Mesenchymal stem cell (in vitro differentiated cells and primary cell): Measurements from ENCODE around the gene VN1R2. TPM values are rescaled to one million over a fixed set of nuclear protein-coding genes. Genes with fewer than 3 reads are reported as not detected.
"Not testable (repeated sequence)": the region's sequence is repeated elsewhere in the genome, so short reads cannot be mapped to it uniquely, and the experiment has no call there.

Experiments
- DNase-seq: peaks from one replicate; pipeline ENCODE4 v3.0.0-alpha.2; 2013
- H2AFZ ChIP-seq: one replicate; pipeline ENCODE4 v1.6.1; 2013; ENCODE audit warnings: low read depth, mild to moderate bottlenecking, control low read depth, inconsistent platforms, low read length, moderate library complexity
- H2AK5ac ChIP-seq: 2 replicates; pipeline ENCODE4 v1.6.1; 2013; ENCODE audit warnings: low read length, moderate library complexity, mild to moderate bottlenecking, inconsistent platforms; ENCODE audit not compliant: severe bottlenecking
- H2BK120ac ChIP-seq: one replicate; pipeline ENCODE4 v1.6.1; 2013; ENCODE audit warnings: low read depth, mild to moderate bottlenecking, inconsistent platforms, low read length, moderate library complexity
- H2BK12ac ChIP-seq, 2 experiments: one replicate each; pipeline ENCODE4 v1.6.1; 2013; ENCODE audit warnings: inconsistent platforms in 2 of 2, low read length in 2 of 2, mild to moderate bottlenecking in 2 of 2, moderate library complexity in 2 of 2, control low read depth in 1 of 2
- H2BK15ac ChIP-seq: one replicate; pipeline ENCODE4 v1.6.1; 2013; ENCODE audit warnings: mild to moderate bottlenecking, low read depth, inconsistent platforms; ENCODE audit not compliant: poor library complexity, severe bottlenecking
- H2BK5ac ChIP-seq: 2 replicates; pipeline ENCODE4 v1.6.1; 2013; ENCODE audit warnings: low read depth, mild to moderate bottlenecking, low read length, control low read depth, inconsistent platforms; ENCODE audit not compliant: poor library complexity, severe bottlenecking
- H3K14ac ChIP-seq, 2 experiments: one replicate each; pipeline ENCODE4 v1.6.1; 2013; ENCODE audit warnings: inconsistent platforms in 2 of 2, low read length in 2 of 2, control low read depth in 1 of 2, mild to moderate bottlenecking in 1 of 2, moderate library complexity in 1 of 2
- H3K18ac ChIP-seq, 2 experiments: one replicate each; pipeline ENCODE4 v1.6.1; 2013; ENCODE audit warnings: inconsistent platforms in 2 of 2, low read length in 2 of 2, control low read depth in 1 of 2, low read depth in 1 of 2, mild to moderate bottlenecking in 1 of 2
- H3K23ac ChIP-seq, 2 experiments: one replicate each; pipeline ENCODE4 v1.6.1; 2013; ENCODE audit warnings: inconsistent platforms in 2 of 2, low read length in 2 of 2, mild to moderate bottlenecking in 2 of 2, moderate library complexity in 2 of 2, control low read depth in 1 of 2
- H3K27ac ChIP-seq: 2 replicates; pipeline ENCODE4 v1.5.1; 2013; ENCODE audit warnings: mild to moderate bottlenecking, moderate library complexity, low read length, control low read depth, inconsistent platforms; ENCODE audit not compliant: poor library complexity, severe bottlenecking
- H3K27me3 ChIP-seq, 2 experiments: 2 replicates each; pipeline versions ENCODE4 v1.6.1 to v1.7.0; 2013; ENCODE audit warnings: low read length in 2 of 2, mild to moderate bottlenecking in 2 of 2, moderate library complexity in 2 of 2, control low read depth in 1 of 2, inconsistent platforms in 1 of 2; ENCODE audit not compliant: control insufficient read depth in 1 of 2, insufficient read depth in 1 of 2
- H3K36me3 ChIP-seq, 2 experiments: 2 replicates each; pipeline versions ENCODE4 v1.6.1 to v1.7.0; 2013; ENCODE audit warnings: low read length in 2 of 2, control low read depth in 1 of 2, inconsistent platforms in 1 of 2, low read depth in 1 of 2, mild to moderate bottlenecking in 1 of 2; ENCODE audit not compliant: insufficient read depth in 2 of 2, control insufficient read depth in 1 of 2
- H3K4ac ChIP-seq, 2 experiments: one replicate each; pipeline ENCODE4 v1.6.1; 2013; ENCODE audit warnings: inconsistent platforms in 2 of 2, low read length in 2 of 2, mild to moderate bottlenecking in 2 of 2, moderate library complexity in 2 of 2, control low read depth in 1 of 2, low read depth in 1 of 2
- H3K4me1 ChIP-seq: 2 replicates; pipeline ENCODE4 v1.6.1; 2013; ENCODE audit warnings: low read depth, low read length, control low read depth; ENCODE audit not compliant: control insufficient read depth, insufficient read depth
- H3K4me2 ChIP-seq: 2 replicates; pipeline ENCODE4 v1.6.1; 2013; ENCODE audit warnings: low read length, mild to moderate bottlenecking, inconsistent platforms; ENCODE audit not compliant: poor library complexity, severe bottlenecking
- H3K4me3 ChIP-seq, 2 experiments: 2 replicates each; pipeline versions ENCODE4 v1.5.1 to v1.7.0; 2013; ENCODE audit warnings: low read length in 2 of 2, mild to moderate bottlenecking in 2 of 2, control low read depth in 1 of 2, low read depth in 1 of 2; ENCODE audit not compliant: insufficient read depth in 1 of 2
- H3K79me1 ChIP-seq: replicated peaks from 2 replicates; pipeline ENCODE4 v1.6.1; 2013; ENCODE audit warnings: mild to moderate bottlenecking, control low read depth, low read length, inconsistent platforms; ENCODE audit not compliant: poor library complexity, severe bottlenecking
- H3K9ac ChIP-seq: 2 replicates; pipeline ENCODE4 v1.7.0; 2013; ENCODE audit warnings: mild to moderate bottlenecking, low read length, moderate library complexity
- H3K9me3 ChIP-seq: 2 replicates; pipeline ENCODE4 v1.7.0; 2013; ENCODE audit warnings: mild to moderate bottlenecking, low read length; ENCODE audit not compliant: control insufficient read depth
- H4K8ac ChIP-seq: one replicate; pipeline ENCODE4 v1.6.1; 2013; ENCODE audit warnings: inconsistent platforms, mild to moderate bottlenecking, low read length, moderate library complexity
- H4K91ac ChIP-seq: one replicate; pipeline ENCODE4 v1.6.1; 2013; ENCODE audit warnings: mild to moderate bottlenecking, low read length, inconsistent platforms
- WGBS: methylation state at CpG from one replicate; pipeline ENCODE4 v1.1.7; 2013; ENCODE audit warnings: mixed read lengths; 5-methylcytosine and 5-hydroxymethylcytosine counted together
- polyA plus RNA-seq, 2 experiments: library from polyadenylated mRNA; stranded (reverse); fragments of 200-250 nt; gene quantifications; one replicate each; pipeline ENCODE4 v1.2.3, GENCODE V29; 2013

The VN1R2 gene, protein sequence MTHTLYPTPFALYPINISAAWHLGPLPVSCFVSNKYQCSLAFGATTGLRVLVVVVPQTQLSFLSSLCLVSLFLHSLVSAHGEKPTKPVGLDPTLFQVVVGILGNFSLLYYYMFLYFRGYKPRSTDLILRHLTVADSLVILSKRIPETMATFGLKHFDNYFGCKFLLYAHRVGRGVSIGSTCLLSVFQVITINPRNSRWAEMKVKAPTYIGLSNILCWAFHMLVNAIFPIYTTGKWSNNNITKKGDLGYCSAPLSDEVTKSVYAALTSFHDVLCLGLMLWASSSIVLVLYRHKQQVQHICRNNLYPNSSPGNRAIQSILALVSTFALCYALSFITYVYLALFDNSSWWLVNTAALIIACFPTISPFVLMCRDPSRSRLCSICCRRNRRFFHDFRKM
- polyA plus RNA-seq (2013, experiment 1 of 2), result not detected
- polyA plus RNA-seq (2013, experiment 2 of 2), result not detected

DNA sequence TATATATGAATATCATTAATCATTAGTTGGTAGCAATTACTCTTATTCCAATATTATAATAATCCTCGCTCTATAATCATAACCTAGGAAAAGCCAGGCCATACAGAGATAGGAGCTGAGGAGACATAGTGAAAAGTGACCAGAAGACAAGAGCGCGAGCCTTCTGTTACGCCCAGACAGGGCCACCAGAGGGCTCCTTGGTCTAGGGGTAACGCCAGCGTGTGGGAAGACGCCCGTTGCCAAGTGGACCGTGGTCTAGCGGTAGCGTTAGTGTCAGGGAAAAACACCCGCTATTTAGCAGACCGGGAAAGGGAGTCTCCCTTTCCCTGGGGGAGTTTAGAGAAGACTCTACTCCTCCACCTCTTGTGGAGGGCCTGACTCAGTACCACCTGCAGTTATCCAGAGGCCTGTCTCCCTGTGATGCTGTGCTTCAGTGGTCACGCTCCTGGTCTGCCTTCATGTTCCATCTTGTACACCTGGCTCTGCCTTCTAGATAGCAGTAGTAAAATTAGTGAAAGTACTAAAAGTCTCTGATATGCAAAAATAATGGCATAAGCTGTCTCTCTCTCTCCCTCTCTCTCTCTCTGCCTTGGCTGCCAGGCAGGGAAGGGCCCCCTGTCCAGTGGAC is at the start of gene VN1R2:
Gene VN1R2, plus strand, starts transcription at position 578 of the 628 bp plus-strand sequence. CDS start 84 bp downstream, outside the sequence.
- not testable (repeated sequence) for H3K4me2 ChIP-seq, H3K27me3 ChIP-seq, H2BK5ac ChIP-seq, DNase-seq, H2BK15ac ChIP-seq, H3K79me1 ChIP-seq, H2BK120ac ChIP-seq, H3K18ac ChIP-seq, H4K91ac ChIP-seq, H3K36me3 ChIP-seq, H2AK5ac ChIP-seq, H3K4me1 ChIP-seq, H4K8ac ChIP-seq, H3K23ac ChIP-seq, H3K27ac ChIP-seq, H2AFZ ChIP-seq, H2BK12ac ChIP-seq, H3K4ac ChIP-seq, H3K9ac ChIP-seq, H3K4me3 ChIP-seq, H3K14ac ChIP-seq
- WGBS, result 91% methylated on average over 14 of the region's 14 CpGs
- peaks cover 23% of the 10 kb centered on the region for H3K9me3 ChIP-seq

DNA sequence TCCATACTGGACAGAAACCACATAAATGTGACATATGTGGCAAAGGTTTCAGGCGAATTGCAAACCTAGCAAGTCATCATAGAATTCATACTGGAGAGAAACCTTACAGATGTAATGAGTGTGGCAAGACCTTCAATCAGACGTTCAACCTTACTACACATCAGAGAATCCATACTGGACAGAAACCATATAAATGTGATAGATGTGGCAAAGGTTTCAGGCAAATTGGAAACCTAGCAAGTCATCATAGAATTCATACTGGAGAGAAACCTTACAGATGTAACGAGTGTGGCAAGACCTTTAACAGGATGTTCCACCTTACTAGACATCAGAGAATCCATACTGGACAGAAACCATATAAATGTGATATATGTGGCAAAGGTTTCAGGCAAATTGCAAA is 46.5 kb upstream of the VN1R2 start:
- not testable (repeated sequence) for H3K14ac ChIP-seq, H2BK5ac ChIP-seq, H2BK15ac ChIP-seq, H3K4ac ChIP-seq, H3K4me1 ChIP-seq, H3K79me1 ChIP-seq, H3K4me2 ChIP-seq, H4K91ac ChIP-seq, H4K8ac ChIP-seq, H3K18ac ChIP-seq, DNase-seq, H2AK5ac ChIP-seq, H2BK120ac ChIP-seq, H3K23ac ChIP-seq, H3K27me3 ChIP-seq, H3K27ac ChIP-seq, H3K9ac ChIP-seq, H2BK12ac ChIP-seq, H2AFZ ChIP-seq
- peaks cover 84% of the 10 kb centered on the region for H3K9me3 ChIP-seq
- WGBS, result no CpG with 5 or more reads among the region's 3 CpGs
- peak overlapping the region in 1 of 2 experiments; percentile 62 for H3K4me3 ChIP-seq
- H3K36me3 ChIP-seq, result peaks cover 14 to 40% of the 10 kb centered on the region in 2 experiments

DNA sequence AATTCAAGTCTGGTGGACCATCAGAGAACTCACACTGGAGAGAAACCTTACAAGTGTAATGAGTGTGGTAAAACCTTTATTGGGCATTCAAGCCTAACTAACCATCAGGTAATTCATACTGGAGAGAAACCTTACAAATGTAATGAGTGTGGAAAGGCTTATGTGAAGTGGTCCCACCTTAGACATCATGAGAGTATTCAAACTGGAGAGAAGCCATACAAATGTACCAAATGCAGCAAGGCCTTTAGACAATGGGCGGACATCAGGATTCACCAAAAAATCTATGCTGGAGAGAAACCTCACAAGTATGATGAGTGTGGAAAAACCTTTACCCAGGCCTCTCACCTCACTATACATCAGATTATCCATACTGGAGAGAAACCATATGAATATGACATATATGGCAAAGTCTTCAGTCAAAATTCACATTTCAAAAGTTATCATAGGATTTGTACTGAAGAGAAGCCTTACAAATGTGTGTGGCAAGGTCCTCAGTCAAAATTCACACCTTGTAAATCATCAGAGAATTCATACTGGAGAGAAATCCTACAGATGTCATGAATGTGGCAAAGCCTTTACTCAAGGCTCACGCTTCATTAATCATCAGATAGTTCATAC is 45.3 kb upstream of the VN1R2 start:
- H3K18ac ChIP-seq, result no peak overlapping the region
- no peak overlapping the region for H3K23ac ChIP-seq
- H2AK5ac ChIP-seq, result no peak overlapping the region
- H2BK120ac ChIP-seq, result no peak overlapping the region
- WGBS, result 100% methylated on average over 1 of the region's 2 CpGs
- H3K36me3 ChIP-seq, result peaks cover 14 to 40% of the 10 kb centered on the region in 2 experiments
- H3K4ac ChIP-seq, result no peak overlapping the region
- no peak overlapping the region for H2BK12ac ChIP-seq
- H3K27ac ChIP-seq, result no peak overlapping the region
- no peak overlapping the region for H3K4me2 ChIP-seq
- no peaks in the 10 kb centered on the region for H3K27me3 ChIP-seq
- no peak overlapping the region for H4K91ac ChIP-seq
- H3K14ac ChIP-seq, result no peak overlapping the region
- H3K4me1 ChIP-seq, result no peaks in the 10 kb centered on the region
- no peak overlapping the region for H4K8ac ChIP-seq
- no peak overlapping the region for H2BK15ac ChIP-seq
- H3K79me1 ChIP-seq, result no peaks in the 10 kb centered on the region
- no peak for DNase-seq
- no peak overlapping the region for H2AFZ ChIP-seq
- no peak overlapping the region for H2BK5ac ChIP-seq
- no peak overlapping the region for H3K9ac ChIP-seq
- H3K4me3 ChIP-seq, result peak overlapping the region in 1 of 2 experiments; percentile 36
- H3K9me3 ChIP-seq, result peaks cover 91% of the 10 kb centered on the region

DNA sequence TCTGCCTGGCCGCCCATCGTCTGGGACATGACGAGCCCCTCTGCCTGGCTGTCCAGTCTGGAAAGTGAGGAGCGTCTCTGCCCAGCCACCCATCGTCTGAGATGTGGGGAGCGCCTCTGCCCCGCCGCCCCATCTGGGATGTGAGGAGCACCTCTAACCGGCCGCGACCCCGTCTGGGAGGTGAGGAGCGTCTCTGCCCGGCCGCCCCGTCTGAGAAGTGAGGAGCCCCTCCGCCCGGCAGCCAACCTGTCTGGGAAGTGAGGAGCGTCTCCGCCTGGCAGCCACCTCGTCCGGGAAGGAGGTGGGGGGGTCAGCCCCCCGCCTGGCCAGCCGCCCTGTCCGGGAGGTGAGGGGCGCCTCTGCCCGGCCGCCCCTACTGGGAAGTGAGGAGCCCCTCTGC is 35.4 kb upstream of the VN1R2 start:
- not testable (repeated sequence) for H3K23ac ChIP-seq, H2AK5ac ChIP-seq, H2BK120ac ChIP-seq, H3K4me2 ChIP-seq, H3K36me3 ChIP-seq, H4K8ac ChIP-seq, H3K14ac ChIP-seq, H3K18ac ChIP-seq, H3K4me1 ChIP-seq, H2AFZ ChIP-seq, H3K4me3 ChIP-seq, H2BK5ac ChIP-seq, H3K9ac ChIP-seq, H3K27ac ChIP-seq, H2BK12ac ChIP-seq, H3K27me3 ChIP-seq, H3K79me1 ChIP-seq, H4K91ac ChIP-seq, H3K4ac ChIP-seq, DNase-seq, H2BK15ac ChIP-seq
- 89% methylated on average over 20 of the region's 28 CpGs for WGBS
- peaks cover 63% of the 10 kb centered on the region for H3K9me3 ChIP-seq
